ENCODE data around the gene FZD2. TPM values are rescaled to one million over a fixed set of nuclear protein-coding genes. Genes with fewer than 3 reads are reported as not detected.
A peak's percentile ranks its signal among the peaks of the same experiment; 100 is the strongest.

FZD2 gene
- total RNA-seq, 1 experiment from 2014 or later = 23.7 TPM

DNA sequence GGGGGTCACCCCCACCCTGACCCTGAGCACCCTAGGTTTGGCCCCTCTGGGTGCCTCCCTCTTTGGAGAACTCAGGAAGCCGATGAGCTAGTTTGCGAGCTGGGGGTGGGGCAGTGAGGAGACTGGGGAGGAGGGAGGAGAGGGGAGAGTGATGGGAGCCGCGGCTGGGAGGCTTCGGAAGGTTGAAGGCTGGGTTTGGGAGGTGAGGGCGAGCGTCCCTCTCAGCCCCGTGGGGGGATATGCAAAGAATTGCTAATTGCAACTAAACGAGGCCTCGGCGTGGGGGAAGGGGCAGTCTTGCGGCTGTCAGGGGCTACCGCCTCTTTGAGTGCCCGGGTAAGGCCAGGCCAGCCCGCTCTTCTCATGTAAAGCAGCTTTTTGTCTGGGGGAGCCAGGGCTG is 17.6 kb upstream of the FZD2 start:
- no TSS peak for BruUV-seq (replicated peaks)
- TF ChIP-seq, protein P1, sequence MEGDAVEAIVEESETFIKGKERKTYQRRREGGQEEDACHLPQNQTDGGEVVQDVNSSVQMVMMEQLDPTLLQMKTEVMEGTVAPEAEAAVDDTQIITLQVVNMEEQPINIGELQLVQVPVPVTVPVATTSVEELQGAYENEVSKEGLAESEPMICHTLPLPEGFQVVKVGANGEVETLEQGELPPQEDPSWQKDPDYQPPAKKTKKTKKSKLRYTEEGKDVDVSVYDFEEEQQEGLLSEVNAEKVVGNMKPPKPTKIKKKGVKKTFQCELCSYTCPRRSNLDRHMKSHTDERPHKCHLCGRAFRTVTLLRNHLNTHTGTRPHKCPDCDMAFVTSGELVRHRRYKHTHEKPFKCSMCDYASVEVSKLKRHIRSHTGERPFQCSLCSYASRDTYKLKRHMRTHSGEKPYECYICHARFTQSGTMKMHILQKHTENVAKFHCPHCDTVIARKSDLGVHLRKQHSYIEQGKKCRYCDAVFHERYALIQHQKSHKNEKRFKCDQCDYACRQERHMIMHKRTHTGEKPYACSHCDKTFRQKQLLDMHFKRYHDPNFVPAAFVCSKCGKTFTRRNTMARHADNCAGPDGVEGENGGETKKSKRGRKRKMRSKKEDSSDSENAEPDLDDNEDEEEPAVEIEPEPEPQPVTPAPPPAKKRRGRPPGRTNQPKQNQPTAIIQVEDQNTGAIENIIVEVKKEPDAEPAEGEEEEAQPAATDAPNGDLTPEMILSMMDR (conservative IDR thresholded peaks at IDR 0.05; ENCODE audit: low read depth, low read length) = no peak
- H3K4me3 ChIP-seq (ENCODE audit: low read depth, low read length, poor library complexity, severe bottlenecking) = no peak overlapping the region
- no peak for DNase-seq (ENCODE audit: low spot score)
- H3K36me3 ChIP-seq (ENCODE audit: insufficient read depth, low read length, poor library complexity, severe bottlenecking) = no peaks in the 10 kb centered on the region
- no peak overlapping the region for H3K27ac ChIP-seq (ENCODE audit: low read depth, low read length, poor library complexity, severe bottlenecking)
- no peaks in the 10 kb centered on the region for H3K9me3 ChIP-seq (ENCODE audit: low read depth, low read length, poor library complexity, severe bottlenecking)
- ChIA-PET CTCF (interaction anchor here (0.6 kb wide), 1 partner anchor 79 kb away, joined by 5 read pairs; no protein-coding TSS in a partner anchor), POLR2A (ENCODE audit: low non-redundant PET) (no interaction called here)
- peaks cover 32% of the 10 kb centered on the region for H3K4me1 ChIP-seq (ENCODE audit: insufficient read depth, low read length, poor library complexity, severe bottlenecking)
- no peaks in the 10 kb centered on the region for H3K27me3 ChIP-seq (replicated peaks; ENCODE audit: insufficient read depth, low read depth, low read length, poor library complexity)
- intact Hi-C loops (cut with micrococcal nuclease; ENCODE audit: unreplicated experiment) = loop anchor here (10.0 kb wide), 1 partner anchor 135 kb away; no protein-coding TSS in a partner anchor

DNA sequence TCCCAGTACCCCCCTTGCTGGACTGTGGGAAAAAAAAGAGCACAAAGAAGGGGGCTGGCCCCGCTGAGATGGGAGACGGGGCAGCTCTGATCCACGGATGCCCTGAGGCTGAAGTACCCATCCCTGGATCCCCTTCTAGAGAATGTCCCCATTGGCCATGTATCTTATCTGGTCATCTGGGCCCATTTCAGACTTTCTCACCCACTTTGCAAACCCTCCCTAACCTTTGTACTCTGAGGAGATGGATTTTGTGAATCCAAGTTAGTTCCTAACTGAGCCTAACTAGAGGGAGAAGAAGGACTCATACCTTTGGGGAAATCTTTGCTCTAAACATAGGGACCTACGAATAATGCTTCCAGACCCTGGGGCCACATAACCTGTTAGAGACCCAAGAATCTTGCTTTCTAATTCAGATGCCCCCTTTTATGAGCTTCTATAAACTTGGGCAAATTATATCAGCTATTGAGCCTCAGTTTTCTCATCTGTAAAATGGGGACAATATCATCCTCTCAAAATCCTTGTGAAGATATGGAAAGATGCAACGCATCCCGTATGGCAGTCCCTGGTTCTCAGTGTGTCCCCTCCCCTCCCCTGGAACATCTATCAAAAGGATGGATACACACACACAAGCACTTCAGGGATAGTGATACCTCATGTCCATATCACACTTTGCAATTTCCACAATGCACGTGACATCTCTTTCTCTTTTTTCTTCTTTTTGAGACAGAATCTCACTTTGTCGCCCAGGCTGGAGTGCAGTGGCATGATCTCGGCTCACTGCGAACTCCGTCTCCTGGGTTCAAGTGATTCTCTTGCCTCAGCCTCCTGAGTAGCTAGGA is 16.8 kb upstream of the FZD2 start:
- no peaks in the 10 kb centered on the region for H3K9me3 ChIP-seq (ENCODE audit: low read depth, low read length, poor library complexity, severe bottlenecking)
- CTCF ChIA-PET = interaction anchor here (0.6 kb wide), 1 partner anchor 78 kb away, joined by 5 read pairs; no protein-coding TSS in a partner anchor
- H3K27me3 ChIP-seq (replicated peaks; ENCODE audit: insufficient read depth, low read depth, low read length, poor library complexity) = no peaks in the 10 kb centered on the region
- DNase-seq (ENCODE audit: low spot score) = no peak
- H3K27ac ChIP-seq (ENCODE audit: low read depth, low read length, poor library complexity, severe bottlenecking) = no peak overlapping the region
- no peak for TF ChIP-seq EZH2 (IDR thresholded peaks at IDR 0.05; ENCODE audit: borderline replicate concordance, low read depth, low read length, poor library complexity, severe bottlenecking)
- TF ChIP-seq, protein P1 (conservative IDR thresholded peaks at IDR 0.05; ENCODE audit: low read depth, low read length) = no peak
- intact Hi-C loops (cut with micrococcal nuclease; ENCODE audit: unreplicated experiment) = no loop called here
- no peaks in the 10 kb centered on the region for H3K36me3 ChIP-seq (ENCODE audit: insufficient read depth, low read length, poor library complexity, severe bottlenecking)
- peaks cover 32% of the 10 kb centered on the region for H3K4me1 ChIP-seq (ENCODE audit: insufficient read depth, low read length, poor library complexity, severe bottlenecking)
- H3K4me3 ChIP-seq (ENCODE audit: low read depth, low read length, poor library complexity, severe bottlenecking) = no peak overlapping the region
- no TSS peak for BruUV-seq (replicated peaks)
- POLR2A ChIA-PET (ENCODE audit: low non-redundant PET) = no interaction called here

DNA sequence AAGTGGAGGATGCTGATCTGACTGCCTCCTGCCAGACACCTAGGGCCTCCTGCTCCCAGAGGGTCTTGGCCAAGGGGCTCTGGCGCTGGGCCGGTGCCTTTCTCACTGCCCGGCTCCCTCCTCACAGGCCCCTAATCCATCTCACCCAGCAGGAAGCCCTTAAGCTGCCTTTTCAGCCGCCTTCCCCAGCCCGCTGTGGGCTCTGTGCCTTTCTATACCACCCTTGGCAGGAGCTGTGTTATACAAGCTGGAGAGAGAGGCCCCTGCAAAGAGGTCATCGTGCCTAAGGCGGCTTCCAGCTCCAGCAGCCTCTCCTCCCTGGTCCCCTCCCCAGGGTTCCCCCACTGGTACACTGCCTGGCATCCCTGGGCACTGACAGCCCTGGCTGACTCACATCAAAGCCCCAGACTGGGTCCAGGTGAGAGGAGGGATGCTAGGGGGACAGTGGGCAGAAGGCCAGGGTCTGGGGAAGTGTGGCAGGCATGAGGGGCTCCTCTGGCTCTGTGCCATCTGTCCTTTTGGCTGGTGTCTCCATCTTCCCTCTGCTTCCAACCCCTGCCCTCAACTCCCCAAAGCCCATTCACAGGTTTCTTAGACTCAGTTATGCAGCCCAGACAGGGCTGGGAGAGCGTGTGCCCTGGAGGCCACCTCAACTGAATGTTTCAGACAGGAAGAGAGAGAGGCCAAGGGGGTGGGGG is 15.3 kb upstream of the FZD2 start:
- H3K27ac ChIP-seq (ENCODE audit: low read depth, low read length, poor library complexity, severe bottlenecking) = no peak overlapping the region
- ChIA-PET POLR2A (ENCODE audit: low non-redundant PET) (no interaction called here), CTCF (no interaction called here)
- no peaks in the 10 kb centered on the region for H3K36me3 ChIP-seq (ENCODE audit: insufficient read depth, low read length, poor library complexity, severe bottlenecking)
- no peak overlapping the region for H3K4me3 ChIP-seq (ENCODE audit: low read depth, low read length, poor library complexity, severe bottlenecking)
- intact Hi-C loops (cut with micrococcal nuclease; ENCODE audit: unreplicated experiment) = no loop called here
- no peaks in the 10 kb centered on the region for H3K27me3 ChIP-seq (replicated peaks; ENCODE audit: insufficient read depth, low read depth, low read length, poor library complexity)
- TF ChIP-seq, protein P1 (conservative IDR thresholded peaks at IDR 0.05; ENCODE audit: low read depth, low read length) = no peak
- TF ChIP-seq EZH2 (IDR thresholded peaks at IDR 0.05; ENCODE audit: borderline replicate concordance, low read depth, low read length, poor library complexity, severe bottlenecking) = no peak
- no TSS peak for BruUV-seq (replicated peaks)
- H3K4me1 ChIP-seq (ENCODE audit: insufficient read depth, low read length, poor library complexity, severe bottlenecking) = peaks cover 31% of the 10 kb centered on the region
- H3K9me3 ChIP-seq (ENCODE audit: low read depth, low read length, poor library complexity, severe bottlenecking) = no peaks in the 10 kb centered on the region
- peak; percentile 42 for DNase-seq (ENCODE audit: low spot score)
